Choroid plexus epithelial cell (primary cell): ENCODE measurements around the gene REM2.

Experiments used
- DNase-seq: peaks from one replicate; pipeline ENCODE4 v3.0.0-alpha.2; 2010; ENCODE audit warnings: low read depth
- H3K4me3 ChIP-seq: 2 replicates; pipeline ENCODE4 v1.5.1; 2011; ENCODE audit warnings: low read depth, mild to moderate bottlenecking, control low read depth, low read length, moderate library complexity
- TF ChIP-seq, protein P1 (sequence below): conservative IDR thresholded peaks from 2 replicates; pipeline ENCODE4 v1.5.1; 2011; ENCODE audit warnings: low read depth, mild to moderate bottlenecking, control low read depth, inconsistent platforms, low read length, moderate library complexity

Gene REM2

GRCh38 chr14:22878271-22879246, 4.5 kb upstream of the REM2 start:
- DNase-seq = no peak
- no peak overlapping the region for H3K4me3 ChIP-seq
- TF ChIP-seq, protein P1, sequence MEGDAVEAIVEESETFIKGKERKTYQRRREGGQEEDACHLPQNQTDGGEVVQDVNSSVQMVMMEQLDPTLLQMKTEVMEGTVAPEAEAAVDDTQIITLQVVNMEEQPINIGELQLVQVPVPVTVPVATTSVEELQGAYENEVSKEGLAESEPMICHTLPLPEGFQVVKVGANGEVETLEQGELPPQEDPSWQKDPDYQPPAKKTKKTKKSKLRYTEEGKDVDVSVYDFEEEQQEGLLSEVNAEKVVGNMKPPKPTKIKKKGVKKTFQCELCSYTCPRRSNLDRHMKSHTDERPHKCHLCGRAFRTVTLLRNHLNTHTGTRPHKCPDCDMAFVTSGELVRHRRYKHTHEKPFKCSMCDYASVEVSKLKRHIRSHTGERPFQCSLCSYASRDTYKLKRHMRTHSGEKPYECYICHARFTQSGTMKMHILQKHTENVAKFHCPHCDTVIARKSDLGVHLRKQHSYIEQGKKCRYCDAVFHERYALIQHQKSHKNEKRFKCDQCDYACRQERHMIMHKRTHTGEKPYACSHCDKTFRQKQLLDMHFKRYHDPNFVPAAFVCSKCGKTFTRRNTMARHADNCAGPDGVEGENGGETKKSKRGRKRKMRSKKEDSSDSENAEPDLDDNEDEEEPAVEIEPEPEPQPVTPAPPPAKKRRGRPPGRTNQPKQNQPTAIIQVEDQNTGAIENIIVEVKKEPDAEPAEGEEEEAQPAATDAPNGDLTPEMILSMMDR = no peak

DNA sequence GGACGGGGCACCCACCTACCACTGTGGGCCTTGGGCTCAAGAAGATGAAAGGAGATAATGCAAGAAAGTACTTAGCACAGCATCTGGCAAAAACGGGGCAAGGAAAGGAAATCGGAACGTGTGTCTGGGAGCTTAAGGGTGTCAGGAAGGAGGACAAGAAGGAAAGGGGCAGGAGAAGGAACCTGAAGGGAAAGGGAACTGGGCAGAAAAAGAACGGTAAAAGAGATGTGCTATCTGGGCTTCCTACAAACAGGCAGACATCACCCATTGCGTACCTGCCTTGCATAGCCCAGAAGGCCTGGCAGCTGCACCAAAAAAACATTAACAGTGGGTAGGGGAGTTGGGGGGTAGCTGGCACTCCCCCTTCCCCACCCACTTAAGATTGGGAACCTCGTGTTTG, 958 bp upstream of the REM2 start:
- TF ChIP-seq, protein P1 = no peak
- no peak overlapping the region for H3K4me3 ChIP-seq
- no peak for DNase-seq

GRCh38 chr14:22882529-22883172, 371 bp upstream of the REM2 start:
- TF ChIP-seq, protein P1 = no peak
- DNase-seq = peak; percentile 57

GRCh38 chr14:22884076-22884737, 1.2 kb downstream of the REM2 start:
- no peak for DNase-seq
- TF ChIP-seq, protein P1 = no peak
- H3K4me3 ChIP-seq = no peak overlapping the region

More at GRCh38 chr14:22882529-22883172, 371 bp upstream of the REM2 start:
- H3K4me3 ChIP-seq = no peak overlapping the region

GRCh38 chr14:22884738-22885523, 1.9 kb downstream of the REM2 start:
- H3K4me3 ChIP-seq = no peak overlapping the region
- TF ChIP-seq, protein P1 = no peak
- DNase-seq = no peak

GRCh38 chr14:22885975-22886374, 3.0 kb downstream of the REM2 start:
- DNase-seq = no peak
- TF ChIP-seq, protein P1 = no peak
- H3K4me3 ChIP-seq = no peak overlapping the region
